MM.1S (cell line): ENCODE measurements around the gene GRIK3.

Experiments
- DNase-seq: peaks from one replicate; pipeline ENCODE4 v3.0.0-alpha.2; 2015
- H2AFZ ChIP-seq: fragments of 300-600 bp; sonication (generic); 2 replicates; pipeline ENCODE4 v1.6.0; 2016; ENCODE audit warnings: antibody characterized with exemption, low read length
- H3F3A ChIP-seq: fragments of 300-600 bp; sonication (generic); 2 replicates; pipeline ENCODE4 v1.6.1; 2016; ENCODE audit warnings: mild to moderate bottlenecking, antibody characterized with exemption, low read length, moderate library complexity, mixed read lengths; ENCODE audit not compliant: insufficient read depth
- H3K27ac ChIP-seq: fragments of 300-600 bp; sonication (generic); 2 replicates; pipeline ENCODE4 v1.5.1; 2016; ENCODE audit warnings: mild to moderate bottlenecking, low read length
- H3K27me3 ChIP-seq: fragments of 300-600 bp; sonication (generic); replicated peaks from 2 replicates; pipeline ENCODE4 v1.6.0; 2016; ENCODE audit warnings: low read length; ENCODE audit not compliant: insufficient read depth
- H3K36me3 ChIP-seq: fragments of 300-600 bp; sonication (generic); replicated peaks from 2 replicates; pipeline ENCODE4 v1.6.1; 2016; ENCODE audit warnings: mild to moderate bottlenecking, low read length, mixed read lengths; ENCODE audit not compliant: insufficient read depth
- H3K4me1 ChIP-seq: fragments of 300-600 bp; sonication (generic); 2 replicates; pipeline ENCODE4 v1.6.1; 2016; ENCODE audit warnings: low read length, mixed read lengths
- H3K4me2 ChIP-seq: fragments of 300-600 bp; sonication (generic); 2 replicates; pipeline ENCODE4 v1.6.0; 2016; ENCODE audit warnings: low read depth, low read length
- H3K4me3 ChIP-seq: fragments of 300-600 bp; sonication (generic); 2 replicates; pipeline ENCODE4 v1.5.1; 2016; ENCODE audit warnings: low read length, mixed read lengths
- H3K79me2 ChIP-seq: fragments of 300-600 bp; sonication (generic); 2 replicates; pipeline ENCODE4 v1.6.1; 2016; ENCODE audit warnings: mixed run types, low read length, mixed read lengths
- H3K9ac ChIP-seq: fragments of 300-600 bp; sonication (generic); 2 replicates; pipeline ENCODE4 v1.6.1; 2016; ENCODE audit warnings: low read length, mixed read lengths
- H3K9me2 ChIP-seq: fragments of 300-600 bp; sonication (generic); replicated peaks from 2 replicates; pipeline ENCODE4 v1.6.1; 2016; ENCODE audit warnings: mild to moderate bottlenecking, low read length, mixed read lengths; ENCODE audit not compliant: insufficient read depth
- H3K9me3 ChIP-seq: fragments of 300-600 bp; sonication (generic); replicated peaks from 2 replicates; pipeline ENCODE4 v1.6.1; 2016; ENCODE audit warnings: mild to moderate bottlenecking, low read length, mixed read lengths; ENCODE audit not compliant: insufficient read depth
- H4K20me1 ChIP-seq: fragments of 300-600 bp; sonication (generic); 2 replicates; pipeline ENCODE4 v1.6.1; 2016; ENCODE audit warnings: mild to moderate bottlenecking, low read length, moderate library complexity, mixed read lengths; ENCODE audit not compliant: insufficient read depth
- EZH2 ChIP-seq: fragments of 300-600 bp; sonication (generic); optimal IDR thresholded peaks from 2 replicates; pipeline ENCODE3; 2017; ENCODE audit warnings: low read depth, mild to moderate bottlenecking, antibody characterized with exemption, low read length, mixed read lengths
- EZH2phosphoT487 ChIP-seq: fragments of 300-600 bp; sonication (generic); IDR thresholded peaks from 2 replicates; pipeline ENCODE4 v1.6.1; 2018; ENCODE audit warnings: antibody characterized with exemption, low read length
- TF ChIP-seq, protein P1 (sequence below): fragments of 300-600 bp; sonication (generic); IDR thresholded peaks from 2 replicates; pipeline ENCODE4 v1.5.1; 2016; ENCODE audit warnings: antibody characterized with exemption, low read length, mixed read lengths

Gene GRIK3

DNA sequence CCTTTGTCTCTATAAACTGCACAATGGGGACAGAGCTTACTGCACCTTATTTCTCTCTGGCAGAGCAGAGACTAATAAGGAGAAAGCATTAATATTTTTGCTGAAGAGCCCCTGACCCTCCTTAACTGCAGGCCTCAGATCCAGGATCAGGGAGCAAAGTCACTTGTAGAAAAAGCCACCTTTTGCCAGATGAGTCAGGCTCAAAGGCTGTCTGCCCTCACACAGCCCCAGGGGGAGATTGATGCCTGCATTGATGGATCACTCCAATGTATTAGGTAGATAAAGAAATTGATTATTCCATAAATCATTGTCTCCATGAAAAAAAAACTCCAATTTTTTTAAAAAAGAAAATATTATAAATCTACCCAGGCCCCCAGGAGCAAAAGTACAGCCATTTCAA lies 15.8 kb downstream of the GRIK3 start:
- peaks cover 53% of the 10 kb centered on the region for H3K27me3 ChIP-seq
- H3K9me3 ChIP-seq = no peaks in the 10 kb centered on the region
- H4K20me1 ChIP-seq = no peaks in the 10 kb centered on the region
- H3K4me1 ChIP-seq = no peaks in the 10 kb centered on the region
- no peak overlapping the region for H3K27ac ChIP-seq
- H3K9me2 ChIP-seq = no peaks in the 10 kb centered on the region
- DNase-seq = no peak
- TF ChIP-seq, protein P1, sequence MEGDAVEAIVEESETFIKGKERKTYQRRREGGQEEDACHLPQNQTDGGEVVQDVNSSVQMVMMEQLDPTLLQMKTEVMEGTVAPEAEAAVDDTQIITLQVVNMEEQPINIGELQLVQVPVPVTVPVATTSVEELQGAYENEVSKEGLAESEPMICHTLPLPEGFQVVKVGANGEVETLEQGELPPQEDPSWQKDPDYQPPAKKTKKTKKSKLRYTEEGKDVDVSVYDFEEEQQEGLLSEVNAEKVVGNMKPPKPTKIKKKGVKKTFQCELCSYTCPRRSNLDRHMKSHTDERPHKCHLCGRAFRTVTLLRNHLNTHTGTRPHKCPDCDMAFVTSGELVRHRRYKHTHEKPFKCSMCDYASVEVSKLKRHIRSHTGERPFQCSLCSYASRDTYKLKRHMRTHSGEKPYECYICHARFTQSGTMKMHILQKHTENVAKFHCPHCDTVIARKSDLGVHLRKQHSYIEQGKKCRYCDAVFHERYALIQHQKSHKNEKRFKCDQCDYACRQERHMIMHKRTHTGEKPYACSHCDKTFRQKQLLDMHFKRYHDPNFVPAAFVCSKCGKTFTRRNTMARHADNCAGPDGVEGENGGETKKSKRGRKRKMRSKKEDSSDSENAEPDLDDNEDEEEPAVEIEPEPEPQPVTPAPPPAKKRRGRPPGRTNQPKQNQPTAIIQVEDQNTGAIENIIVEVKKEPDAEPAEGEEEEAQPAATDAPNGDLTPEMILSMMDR = no peak
- TF ChIP-seq EZH2phosphoT487 (no peak), EZH2 (no peak)
- H3K4me3 ChIP-seq = no peak overlapping the region
- H3F3A ChIP-seq = no peaks in the 10 kb centered on the region
- no peak overlapping the region for H3K4me2 ChIP-seq
- no peaks in the 10 kb centered on the region for H3K36me3 ChIP-seq
- no peak overlapping the region for H2AFZ ChIP-seq
- H3K79me2 ChIP-seq = no peaks in the 10 kb centered on the region
- no peak overlapping the region for H3K9ac ChIP-seq

GRCh38 chr1:37017720-37018119 lies 16.6 kb downstream of the GRIK3 start:
- no peak overlapping the region for H3K27ac ChIP-seq
- no peaks in the 10 kb centered on the region for H3K36me3 ChIP-seq
- H3K9me3 ChIP-seq = no peaks in the 10 kb centered on the region
- no peaks in the 10 kb centered on the region for H4K20me1 ChIP-seq
- no peak for DNase-seq
- H3K9ac ChIP-seq = no peak overlapping the region
- H3K4me1 ChIP-seq = no peaks in the 10 kb centered on the region
- H3K79me2 ChIP-seq = no peaks in the 10 kb centered on the region
- H3K4me2 ChIP-seq = no peak overlapping the region
- H3K4me3 ChIP-seq = no peak overlapping the region
- H3K9me2 ChIP-seq = no peaks in the 10 kb centered on the region
- H2AFZ ChIP-seq = no peak overlapping the region
- H3K27me3 ChIP-seq = peaks cover 53% of the 10 kb centered on the region
- TF ChIP-seq, protein P1 = no peak
- TF ChIP-seq EZH2phosphoT487 (no peak), EZH2 (no peak)
- no peaks in the 10 kb centered on the region for H3F3A ChIP-seq

DNA sequence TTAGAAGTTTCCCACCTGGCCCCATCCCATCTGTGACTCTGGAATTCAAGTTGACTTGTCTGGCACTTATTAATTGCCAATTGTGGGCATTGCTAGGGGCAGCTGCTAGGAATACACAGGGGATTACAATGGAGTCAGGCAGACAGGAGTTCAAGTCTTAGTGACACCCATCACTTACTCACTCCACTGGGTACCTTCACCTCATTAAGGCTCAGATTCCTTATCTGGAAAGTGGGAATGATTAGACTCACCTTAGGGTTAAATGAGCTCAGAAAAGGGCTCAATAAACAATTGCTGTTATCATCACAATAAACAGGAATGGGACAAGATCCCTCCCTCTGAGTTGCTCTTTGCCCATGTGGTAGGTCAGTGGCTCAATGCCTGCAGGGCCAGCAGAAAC lies 18.2 kb downstream of the GRIK3 start:
- H3K9ac ChIP-seq = no peak overlapping the region

More for the DNA sequence above, 18.2 kb downstream of the GRIK3 start:
- TF ChIP-seq, protein P1 = no peak
- TF ChIP-seq EZH2 = no peak
- Histone ChIP-seq H3K79me2 (no peaks in the 10 kb centered on the region), H3K4me1 (no peaks in the 10 kb centered on the region), H3K27me3 (peaks cover 60% of the 10 kb centered on the region), H3K4me2 (no peak overlapping the region), H3K9me3 (no peaks in the 10 kb centered on the region), H3F3A (no peaks in the 10 kb centered on the region), H3K9me2 (no peaks in the 10 kb centered on the region), H3K36me3 (no peaks in the 10 kb centered on the region), H2AFZ (no peak overlapping the region), H4K20me1 (no peaks in the 10 kb centered on the region), H3K27ac (no peak overlapping the region), H3K4me3 (no peak overlapping the region)
- DNase-seq = no peak
